ENCODE measurements around the gene PLVAP. TPM values are rescaled to one million over a fixed set of nuclear protein-coding genes. Genes with fewer than 3 reads are reported as not detected.

The PLVAP gene
- total and polyA plus RNA-seq, 8 donors: 5.8 to 95.1 (median 30.3) TPM

DNA sequence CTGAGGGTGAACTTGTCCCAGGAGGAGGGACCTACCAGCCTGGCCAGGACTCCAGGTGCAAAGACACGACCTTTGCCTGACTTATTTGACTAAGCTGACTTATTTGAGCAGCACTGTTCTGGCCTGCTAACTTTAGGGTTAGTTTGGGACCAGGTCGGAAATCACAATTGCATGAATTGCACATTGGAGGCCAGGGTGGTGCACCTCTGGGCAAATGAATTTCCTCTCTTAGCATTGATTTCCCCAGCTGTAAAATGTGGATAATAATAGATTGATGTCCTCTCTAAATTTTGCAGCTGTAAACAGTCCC, 29.7 kb upstream of the PLVAP start:
- no peak for DNase-seq
- peaks cover 0 to 8% (median 0%) of the 10 kb centered on the region in 3 donors for H3K27me3 ChIP-seq
- peak overlapping the region; percentile 77 to 91 (median 86) for H3K27ac ChIP-seq
- WGBS, 5 donors: 32 to 37% (median 35%) methylated on average over 2 of the region's 2 CpGs
- peak overlapping the region; percentile 37 to 61 (median 48) for H3K4me3 ChIP-seq
- no peak for TF ChIP-seq EP300 (IDR thresholded peaks at IDR 0.05)
- TF ChIP-seq POLR2A (IDR thresholded peaks at IDR 0.05): no peak
- TF ChIP-seq, protein P1, sequence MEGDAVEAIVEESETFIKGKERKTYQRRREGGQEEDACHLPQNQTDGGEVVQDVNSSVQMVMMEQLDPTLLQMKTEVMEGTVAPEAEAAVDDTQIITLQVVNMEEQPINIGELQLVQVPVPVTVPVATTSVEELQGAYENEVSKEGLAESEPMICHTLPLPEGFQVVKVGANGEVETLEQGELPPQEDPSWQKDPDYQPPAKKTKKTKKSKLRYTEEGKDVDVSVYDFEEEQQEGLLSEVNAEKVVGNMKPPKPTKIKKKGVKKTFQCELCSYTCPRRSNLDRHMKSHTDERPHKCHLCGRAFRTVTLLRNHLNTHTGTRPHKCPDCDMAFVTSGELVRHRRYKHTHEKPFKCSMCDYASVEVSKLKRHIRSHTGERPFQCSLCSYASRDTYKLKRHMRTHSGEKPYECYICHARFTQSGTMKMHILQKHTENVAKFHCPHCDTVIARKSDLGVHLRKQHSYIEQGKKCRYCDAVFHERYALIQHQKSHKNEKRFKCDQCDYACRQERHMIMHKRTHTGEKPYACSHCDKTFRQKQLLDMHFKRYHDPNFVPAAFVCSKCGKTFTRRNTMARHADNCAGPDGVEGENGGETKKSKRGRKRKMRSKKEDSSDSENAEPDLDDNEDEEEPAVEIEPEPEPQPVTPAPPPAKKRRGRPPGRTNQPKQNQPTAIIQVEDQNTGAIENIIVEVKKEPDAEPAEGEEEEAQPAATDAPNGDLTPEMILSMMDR (IDR thresholded peaks at IDR 0.05): no peak
- TF ChIP-seq POLR2AphosphoS5 (IDR thresholded peaks at IDR 0.05): no peak
- H3K9me3 ChIP-seq: no peaks in the 10 kb centered on the region
- intact Hi-C loops (cut with DNase I; ENCODE audit: low total_unique reads): no loop called here
- H3K36me3 ChIP-seq: peaks cover 0 to 14% (median 11%) of the 10 kb centered on the region in 4 donors
- H3K4me1 ChIP-seq: peaks cover 20 to 49% (median 42%) of the 10 kb centered on the region in 4 donors

DNA sequence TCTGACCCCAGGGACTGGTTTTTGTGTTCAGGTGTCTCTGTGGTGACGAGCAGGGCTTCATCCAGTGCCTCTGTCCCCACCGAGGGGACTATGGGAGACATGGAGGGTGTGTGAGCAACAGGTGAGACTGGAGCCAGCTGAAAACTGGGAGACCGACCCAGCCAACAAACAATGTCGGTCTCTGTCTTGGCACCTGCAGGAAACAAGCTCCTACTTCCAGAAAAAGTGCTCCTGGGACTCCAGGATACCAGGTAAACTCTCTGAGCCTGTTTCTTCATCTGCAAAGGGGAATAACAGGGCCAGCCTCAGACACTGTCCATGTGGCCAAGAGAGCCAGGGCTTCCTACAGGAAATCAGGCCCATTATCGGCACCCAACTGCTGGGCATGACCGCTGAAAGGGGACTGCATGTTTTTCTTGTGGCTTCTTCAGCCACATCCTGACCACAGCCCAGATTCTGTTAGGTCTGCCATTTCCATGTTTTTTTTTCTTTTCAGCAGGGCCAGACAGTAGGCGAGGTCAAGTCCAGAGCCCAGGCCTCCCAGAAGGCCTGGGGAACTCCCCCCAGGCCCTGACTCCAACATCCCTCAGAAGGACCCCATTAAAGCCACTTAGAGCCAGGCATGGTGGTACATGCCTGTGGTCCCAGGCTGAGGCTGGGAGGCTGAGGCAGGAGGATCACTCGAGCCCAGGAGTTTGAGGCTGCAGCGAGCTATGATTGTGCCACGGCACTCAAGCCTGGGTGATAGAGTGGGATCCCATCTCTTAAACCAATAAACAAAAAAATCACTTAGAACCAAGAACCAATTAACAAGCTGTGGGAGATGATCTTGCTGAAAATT, 29.1 kb upstream of the PLVAP start:
- peak overlapping the region; percentile 77 to 91 (median 86) for H3K27ac ChIP-seq
- TF ChIP-seq POLR2A (IDR thresholded peaks at IDR 0.05) (no peak), POLR2AphosphoS5 (IDR thresholded peaks at IDR 0.05) (no peak), EP300 (IDR thresholded peaks at IDR 0.05) (no peak)
- TF ChIP-seq, protein P1 (IDR thresholded peaks at IDR 0.05): no peak
- 67 to 78% (median 70%) methylated on average over 8 to 10 of the region's 10 CpGs for WGBS, 5 donors
- no peak for DNase-seq
- H3K36me3 ChIP-seq: peaks cover 0 to 17% (median 10%) of the 10 kb centered on the region in 4 donors
- H3K4me3 ChIP-seq: peak overlapping the region; percentile 37 to 61 (median 48)
- peaks cover 20 to 49% (median 41%) of the 10 kb centered on the region in 4 donors for H3K4me1 ChIP-seq
- intact Hi-C loops (cut with DNase I; ENCODE audit: low total_unique reads): no loop called here
- peaks cover 0 to 8% (median 0%) of the 10 kb centered on the region in 3 donors for H3K27me3 ChIP-seq
- H3K9me3 ChIP-seq: no peaks in the 10 kb centered on the region

DNA sequence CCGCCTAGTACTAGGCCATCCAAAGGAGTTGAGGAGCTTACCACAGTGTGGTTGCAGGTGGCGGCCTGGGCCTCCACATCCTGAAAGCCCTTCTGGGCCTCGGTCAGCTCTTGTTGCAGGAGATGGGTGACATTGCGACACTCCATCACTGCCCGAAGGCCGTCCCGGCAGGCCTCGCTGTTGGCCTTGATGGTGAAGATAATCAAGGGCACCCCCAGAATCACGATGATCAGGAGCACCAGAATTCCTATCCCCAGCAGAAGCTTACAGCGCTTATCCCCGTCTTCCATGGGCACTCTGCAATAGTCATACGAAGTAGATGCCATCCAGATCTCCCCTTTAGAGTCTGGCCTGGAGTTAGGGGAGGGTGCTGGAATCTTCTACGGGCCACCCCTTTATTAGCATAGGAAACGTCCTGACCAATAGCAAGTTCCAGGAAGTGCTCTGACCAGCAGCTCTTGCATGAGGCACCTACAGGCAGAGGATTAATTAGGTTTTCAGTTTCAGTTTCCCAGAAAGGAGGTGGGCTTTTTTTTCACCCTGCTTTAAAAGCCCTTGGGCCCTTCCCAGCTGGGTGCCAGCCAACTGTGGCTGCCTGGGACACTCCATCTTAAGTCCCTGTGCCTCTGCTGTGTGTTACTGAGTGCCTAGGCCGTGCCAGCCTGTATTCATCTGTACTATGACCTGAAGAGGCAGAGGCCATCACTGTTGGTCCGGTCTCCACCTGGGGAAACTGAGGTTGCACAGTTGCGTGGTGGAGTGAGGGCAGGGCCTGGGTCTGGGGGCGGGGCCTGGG, 28.3 kb upstream of the PLVAP start, which contains the start of gene BST2:
TSS of gene BST2 (minus strand) at position 381 of the 796 bp plus-strand sequence. CDS start at position 326, 55 bp downstream.
- H3K9me3 ChIP-seq: no peaks in the 10 kb centered on the region
- peaks cover 0 to 8% (median 0%) of the 10 kb centered on the region in 3 donors for H3K27me3 ChIP-seq
- no peak for TF ChIP-seq EP300 (IDR thresholded peaks at IDR 0.05)
- TF ChIP-seq POLR2AphosphoS5 (IDR thresholded peaks at IDR 0.05): peak; percentile 20 to 73 (median 31)
- H3K4me1 ChIP-seq: peaks cover 20 to 49% (median 41%) of the 10 kb centered on the region in 4 donors
- DNase-seq: peak; percentile 64 to 82
- H3K4me3 ChIP-seq: peak within 1 kb of the TSS; percentile 37 to 61 (median 48)
- peaks cover 0 to 23% (median 12%) of the 10 kb centered on the region in 4 donors for H3K36me3 ChIP-seq
- peak within 1 kb of the TSS; percentile 77 to 91 (median 86) for H3K27ac ChIP-seq
- 54 to 71% (median 58%) methylated on average over 14 to 18 of the region's 18 CpGs for WGBS, 5 donors
- intact Hi-C loops (cut with DNase I; ENCODE audit: low total_unique reads): no loop called here

DNA sequence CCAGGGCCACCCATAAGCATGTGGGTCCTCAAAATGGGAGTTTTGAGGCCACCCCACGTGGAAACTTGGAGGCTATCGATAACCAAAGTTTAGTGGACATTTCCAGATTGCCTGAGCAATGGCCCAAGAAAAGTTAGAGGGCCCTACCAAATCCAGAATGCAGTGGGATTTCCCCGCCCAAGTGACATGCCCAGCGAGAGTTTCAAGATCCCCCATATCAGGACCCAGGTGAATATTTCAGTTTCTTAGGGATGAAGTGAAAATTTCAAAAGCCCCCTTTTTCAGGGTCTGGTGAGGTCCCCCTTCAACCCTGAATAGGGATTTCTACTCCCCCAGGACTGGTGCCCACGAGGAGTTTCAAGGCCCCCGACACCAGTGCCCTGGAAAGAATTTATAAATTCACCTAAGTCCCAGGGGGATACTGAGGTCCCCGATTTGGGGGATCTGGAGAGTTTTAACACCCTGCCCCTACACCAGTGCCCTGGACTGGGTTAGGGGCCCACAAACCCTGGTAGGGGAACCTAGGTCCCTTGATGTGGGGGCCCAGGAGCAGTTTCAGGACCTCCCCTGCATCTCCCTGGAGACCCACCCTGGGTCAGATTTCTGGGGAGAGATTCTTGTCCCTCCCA, 27.6 kb upstream of the PLVAP start:
- Histone ChIP-seq H3K27ac (peak overlapping the region; percentile 39 to 91 (median 86)), H3K36me3 (peaks cover 0 to 30% (median 19%) of the 10 kb centered on the region in 4 donors), H3K4me3 (peak overlapping the region; percentile 37 to 61 (median 48)), H3K27me3 (peaks cover 0 to 8% (median 0%) of the 10 kb centered on the region in 3 donors), H3K4me1 (peaks cover 20 to 49% (median 41%) of the 10 kb centered on the region in 4 donors), H3K9me3 (no peaks in the 10 kb centered on the region)
- no peak for DNase-seq
- no peak for TF ChIP-seq POLR2AphosphoS5 (IDR thresholded peaks at IDR 0.05)
- TF ChIP-seq, protein P1 (IDR thresholded peaks at IDR 0.05): no peak
- no peak for TF ChIP-seq POLR2A (IDR thresholded peaks at IDR 0.05)
- TF ChIP-seq EP300 (IDR thresholded peaks at IDR 0.05): no peak
- WGBS, 5 donors: 61 to 81% (median 74%) methylated on average over 7 of the region's 7 CpGs
- intact Hi-C loops (cut with DNase I; ENCODE audit: low total_unique reads): no loop called here

All from stomach (tissue), 9 donors.